ENCODE measurements around the gene ASTE1. TPM values are rescaled to one million over a fixed set of nuclear protein-coding genes. Genes with fewer than 3 reads are reported as not detected.
"Not testable (repeated sequence)": the region's sequence is repeated elsewhere in the genome, so short reads cannot be mapped to it uniquely, and the experiment has no call there.

Gene ASTE1
- polyA plus RNA-seq, 1 donor, result 18.9 TPM

DNA sequence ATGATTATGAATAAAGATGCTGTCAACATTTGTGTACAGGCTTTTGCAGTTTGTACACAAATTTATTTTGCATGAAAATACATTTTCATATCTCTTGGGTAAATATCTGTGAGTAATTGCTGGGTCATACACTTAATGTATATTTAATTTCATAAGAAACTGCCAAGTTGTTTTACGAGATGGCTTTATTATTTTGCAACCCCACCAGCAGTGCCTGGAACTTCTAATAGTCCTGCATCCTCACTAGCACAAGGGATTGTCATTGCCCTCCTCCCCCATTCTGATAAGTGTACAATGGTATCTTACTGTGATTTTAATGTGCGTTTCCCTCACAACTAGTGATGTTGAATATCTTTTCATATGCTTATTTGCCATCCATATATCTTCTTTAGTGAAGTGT is 45.2 kb downstream of the ASTE1 start:
- H3K4me3 ChIP-seq (ENCODE audit: low read length), result no peak overlapping the region
- H3K27ac ChIP-seq (ENCODE audit: low read length), result no peak overlapping the region
- no peaks in the 10 kb centered on the region for H3K27me3 ChIP-seq (ENCODE audit: control insufficient read depth, insufficient read depth, low read length)
- H3K36me3 ChIP-seq (ENCODE audit: control insufficient read depth, insufficient read depth, low read length), result peaks cover 10% of the 10 kb centered on the region
- WGBS (ENCODE audit: insufficient coverage, low lambda C conversion rate), result no CpG with 5 or more reads among the region's 2 CpGs
- no peak for DNase-seq
- no peaks in the 10 kb centered on the region for H3K4me1 ChIP-seq (ENCODE audit: control insufficient read depth, insufficient read depth, low read length)
- no peaks in the 10 kb centered on the region for H3K9me3 ChIP-seq (ENCODE audit: control insufficient read depth, low read depth, low read length)

DNA sequence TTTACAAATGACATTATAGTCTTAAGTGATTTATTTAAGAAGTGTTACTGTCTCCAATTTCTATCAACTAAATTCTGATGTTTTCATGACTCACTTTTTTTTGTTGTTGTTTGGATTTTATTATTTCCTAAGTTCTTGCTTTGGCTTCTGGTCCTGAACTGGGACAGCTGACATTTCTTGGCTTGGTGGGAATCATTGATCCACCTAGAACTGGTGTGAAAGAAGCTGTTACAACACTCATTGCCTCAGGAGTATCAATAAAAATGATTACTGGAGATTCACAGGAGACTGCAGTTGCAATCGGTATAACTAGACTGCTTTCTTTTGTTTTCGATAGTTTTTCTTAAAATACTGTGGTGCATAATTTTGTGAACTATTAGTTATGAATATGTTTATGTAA is 47.5 kb downstream of the ASTE1 start:
- H3K4me3 ChIP-seq (ENCODE audit: low read length), result no peak overlapping the region
- peaks cover 20% of the 10 kb centered on the region for H3K36me3 ChIP-seq (ENCODE audit: control insufficient read depth, insufficient read depth, low read length)
- H3K27ac ChIP-seq (ENCODE audit: low read length), result no peak overlapping the region
- WGBS (ENCODE audit: insufficient coverage, low lambda C conversion rate), result no CpG with 5 or more reads among the region's 2 CpGs
- H3K27me3 ChIP-seq (ENCODE audit: control insufficient read depth, insufficient read depth, low read length), result no peaks in the 10 kb centered on the region
- DNase-seq, result no peak
- H3K4me1 ChIP-seq (ENCODE audit: control insufficient read depth, insufficient read depth, low read length), result no peaks in the 10 kb centered on the region
- no peaks in the 10 kb centered on the region for H3K9me3 ChIP-seq (ENCODE audit: control insufficient read depth, low read depth, low read length)

DNA sequence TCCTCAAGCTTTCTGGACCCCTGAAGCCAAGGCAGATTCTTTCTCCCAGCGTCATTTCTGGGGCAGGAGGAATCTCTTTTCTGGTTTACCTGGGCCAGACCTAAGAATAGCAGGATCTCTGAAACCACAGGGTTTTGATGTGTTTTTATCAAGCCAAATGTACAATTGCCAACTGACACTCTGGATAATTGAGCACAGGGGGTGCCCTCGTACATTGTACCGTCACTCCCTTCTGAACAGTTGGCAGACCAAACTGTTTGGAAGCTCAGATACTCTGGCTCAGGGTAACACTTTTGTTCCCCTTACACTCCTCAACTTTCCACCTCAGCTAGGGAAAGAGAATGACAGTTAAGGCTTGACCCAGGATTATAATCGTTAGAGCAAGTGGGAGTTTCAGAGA is 49.9 kb downstream of the ASTE1 start:
- 100% methylated on average over 2 of the region's 4 CpGs for WGBS (ENCODE audit: insufficient coverage, low lambda C conversion rate)
- Histone ChIP-seq H3K4me3 (ENCODE audit: low read length) (no peak overlapping the region), H3K4me1 (ENCODE audit: control insufficient read depth, insufficient read depth, low read length) (no peaks in the 10 kb centered on the region), H3K9me3 (ENCODE audit: control insufficient read depth, low read depth, low read length) (no peaks in the 10 kb centered on the region), H3K36me3 (ENCODE audit: control insufficient read depth, insufficient read depth, low read length) (peaks cover 28% of the 10 kb centered on the region), H3K27me3 (ENCODE audit: control insufficient read depth, insufficient read depth, low read length) (no peaks in the 10 kb centered on the region), H3K27ac (ENCODE audit: low read length) (no peak overlapping the region)
- no peak for DNase-seq

DNA sequence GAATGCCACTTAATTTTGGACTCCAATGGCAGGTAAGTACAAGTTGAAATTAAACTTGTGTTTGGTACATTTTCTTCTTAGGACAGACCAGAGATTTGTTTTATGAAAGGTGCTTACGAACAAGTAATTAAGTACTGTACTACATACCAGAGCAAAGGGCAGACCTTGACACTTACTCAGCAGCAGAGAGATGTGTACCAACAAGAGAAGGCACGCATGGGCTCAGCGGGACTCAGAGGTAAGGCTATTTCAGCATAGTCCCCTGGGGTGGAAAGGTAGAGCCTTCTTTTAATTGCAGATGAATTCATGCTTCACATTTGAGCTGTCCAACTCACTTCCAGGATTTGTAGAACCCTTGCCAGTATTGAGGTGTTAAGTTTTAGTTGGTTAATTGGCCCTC is 51.4 kb downstream of the ASTE1 start:
- Histone ChIP-seq H3K27me3 (ENCODE audit: control insufficient read depth, insufficient read depth, low read length) (no peaks in the 10 kb centered on the region), H3K27ac (ENCODE audit: low read length) (no peak overlapping the region), H3K9me3 (ENCODE audit: control insufficient read depth, low read depth, low read length) (no peaks in the 10 kb centered on the region), H3K4me1 (ENCODE audit: control insufficient read depth, insufficient read depth, low read length) (no peaks in the 10 kb centered on the region), H3K36me3 (ENCODE audit: control insufficient read depth, insufficient read depth, low read length) (peaks cover 36% of the 10 kb centered on the region), H3K4me3 (ENCODE audit: low read length) (no peak overlapping the region)
- DNase-seq, result peak; percentile 4 to 20
- WGBS (ENCODE audit: insufficient coverage, low lambda C conversion rate), result no CpG with 5 or more reads among the region's 3 CpGs

DNA sequence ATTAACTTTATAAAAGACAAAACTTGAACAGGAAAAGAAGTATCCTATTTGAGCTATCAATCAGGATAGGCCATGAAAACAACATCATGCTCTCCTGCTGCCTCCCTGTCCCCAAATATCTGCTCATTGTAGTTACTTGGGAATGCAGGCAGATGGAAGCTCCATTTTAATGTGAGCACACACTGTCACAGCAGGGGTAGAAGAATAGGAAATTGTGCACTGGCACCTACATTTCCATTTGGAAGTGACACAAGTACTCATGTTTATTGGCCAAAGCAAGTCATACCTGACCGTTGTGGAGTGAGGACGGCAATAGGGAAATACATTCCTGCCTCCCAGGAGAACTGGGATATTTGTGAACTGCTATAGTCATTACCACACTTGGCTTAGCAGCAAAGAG is 52.4 kb downstream of the ASTE1 start:
- DNase-seq, result no peak
- H3K36me3 ChIP-seq (ENCODE audit: control insufficient read depth, insufficient read depth, low read length), result peaks cover 40% of the 10 kb centered on the region
- H3K27ac ChIP-seq (ENCODE audit: low read length), result no peak overlapping the region
- H3K27me3 ChIP-seq (ENCODE audit: control insufficient read depth, insufficient read depth, low read length), result no peaks in the 10 kb centered on the region
- no peaks in the 10 kb centered on the region for H3K4me1 ChIP-seq (ENCODE audit: control insufficient read depth, insufficient read depth, low read length)
- H3K9me3 ChIP-seq (ENCODE audit: control insufficient read depth, low read depth, low read length), result no peaks in the 10 kb centered on the region
- WGBS (ENCODE audit: insufficient coverage, low lambda C conversion rate), result no CpG with 5 or more reads among the region's 2 CpGs
- H3K4me3 ChIP-seq (ENCODE audit: low read length), result no peak overlapping the region

DNA sequence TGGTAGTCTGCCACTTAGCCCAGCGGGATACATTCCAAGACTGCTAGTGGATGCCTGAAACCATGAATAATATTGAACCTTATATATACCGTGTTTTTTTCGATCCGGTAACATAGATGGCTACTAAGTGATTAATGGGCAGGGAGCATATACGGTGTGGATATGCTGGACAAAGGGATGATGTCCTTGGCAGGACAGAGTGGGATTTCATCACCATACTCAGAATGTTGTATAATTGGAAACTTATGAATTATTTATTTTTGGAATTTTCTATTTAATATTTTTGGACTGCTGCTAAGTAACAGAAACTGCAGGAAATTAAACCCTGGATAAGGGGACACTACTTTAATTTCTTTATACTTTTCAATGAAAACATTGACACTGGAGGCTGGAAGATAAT is 53.2 kb downstream of the ASTE1 start:
- Histone ChIP-seq H3K4me3 (ENCODE audit: low read length) (no peak overlapping the region), H3K27me3 (ENCODE audit: control insufficient read depth, insufficient read depth, low read length) (no peaks in the 10 kb centered on the region), H3K27ac (ENCODE audit: low read length) (no peak overlapping the region), H3K9me3 (ENCODE audit: control insufficient read depth, low read depth, low read length) (no peaks in the 10 kb centered on the region), H3K36me3 (ENCODE audit: control insufficient read depth, insufficient read depth, low read length) (peaks cover 41% of the 10 kb centered on the region), H3K4me1 (ENCODE audit: control insufficient read depth, insufficient read depth, low read length) (no peaks in the 10 kb centered on the region)
- DNase-seq, result no peak
- 100% methylated on average over 3 of the region's 5 CpGs for WGBS (ENCODE audit: insufficient coverage, low lambda C conversion rate)

DNA sequence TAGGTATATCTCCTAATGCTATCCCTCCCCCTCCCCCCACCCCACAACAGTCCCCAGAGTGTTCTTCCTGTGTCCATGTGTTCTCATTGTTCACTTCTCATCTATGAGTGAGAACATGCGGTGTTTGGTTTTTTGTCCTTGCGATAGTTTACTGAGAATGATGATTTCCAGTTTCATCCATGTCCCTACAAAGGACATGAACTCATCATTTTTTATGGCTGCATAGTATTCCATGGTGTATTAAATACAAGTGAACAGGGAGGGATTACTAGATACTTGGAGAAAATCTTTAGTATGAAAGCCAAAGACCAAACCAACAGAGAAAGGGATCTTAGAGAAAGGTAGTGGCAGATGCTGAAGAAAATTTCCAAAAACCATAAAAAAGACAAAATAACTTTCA is 54.0 kb downstream of the ASTE1 start:
- not testable (repeated sequence) for H3K9me3 ChIP-seq (ENCODE audit: control insufficient read depth, low read depth, low read length); H3K4me3 ChIP-seq (ENCODE audit: low read length); H3K27ac ChIP-seq (ENCODE audit: low read length); DNase-seq; H3K27me3 ChIP-seq (ENCODE audit: control insufficient read depth, insufficient read depth, low read length); H3K4me1 ChIP-seq (ENCODE audit: control insufficient read depth, insufficient read depth, low read length)
- no CpG with 5 or more reads among the region's 2 CpGs for WGBS (ENCODE audit: insufficient coverage, low lambda C conversion rate)
- peaks cover 41% of the 10 kb centered on the region for H3K36me3 ChIP-seq (ENCODE audit: control insufficient read depth, insufficient read depth, low read length)

DNA sequence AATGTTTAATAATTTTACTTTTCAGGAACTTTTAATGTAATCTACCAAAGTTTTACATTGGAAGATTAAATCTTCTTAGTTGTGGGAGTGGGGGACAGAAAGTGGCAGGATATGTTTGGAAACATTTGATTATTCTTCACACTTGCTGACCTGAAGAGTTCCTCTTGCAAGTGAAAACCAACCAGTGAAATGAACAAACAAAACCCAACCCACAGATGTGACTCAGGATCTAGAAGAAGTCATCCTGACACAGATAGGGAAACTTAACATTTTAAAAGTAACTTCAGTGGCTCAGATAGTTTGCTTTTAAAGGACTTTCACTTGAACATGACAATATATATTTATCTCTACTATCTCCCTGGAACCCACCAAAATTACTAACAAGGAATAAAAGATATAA is 55.4 kb downstream of the ASTE1 start:
- no peaks in the 10 kb centered on the region for H3K9me3 ChIP-seq (ENCODE audit: control insufficient read depth, low read depth, low read length)
- H3K27ac ChIP-seq (ENCODE audit: low read length), result no peak overlapping the region
- no peak overlapping the region for H3K4me3 ChIP-seq (ENCODE audit: low read length)
- H3K27me3 ChIP-seq (ENCODE audit: control insufficient read depth, insufficient read depth, low read length), result no peaks in the 10 kb centered on the region
- peaks cover 33% of the 10 kb centered on the region for H3K36me3 ChIP-seq (ENCODE audit: control insufficient read depth, insufficient read depth, low read length)
- no peaks in the 10 kb centered on the region for H3K4me1 ChIP-seq (ENCODE audit: control insufficient read depth, insufficient read depth, low read length)
- no peak for DNase-seq

DNA sequence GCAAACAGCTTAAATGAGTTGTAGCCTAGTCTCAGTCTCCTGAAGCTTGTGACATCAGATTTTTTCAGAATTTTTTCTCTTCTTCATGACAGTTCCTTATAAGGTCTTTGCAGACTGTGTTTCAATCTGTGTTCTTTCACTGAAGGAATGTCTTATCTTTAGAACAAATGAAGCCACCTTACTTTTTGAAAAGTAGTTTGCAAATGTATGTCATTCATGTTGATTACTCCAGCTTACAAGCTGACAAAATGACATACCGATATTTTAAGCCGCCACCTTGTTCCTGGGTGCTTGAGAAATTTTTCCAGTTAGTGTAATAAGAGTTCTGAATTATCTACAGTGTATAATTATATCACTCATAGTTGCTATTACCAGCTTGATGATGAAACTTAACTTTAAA is 57.0 kb downstream of the ASTE1 start:
- H3K27ac ChIP-seq (ENCODE audit: low read length), result no peak overlapping the region
- no peak for DNase-seq
- no peaks in the 10 kb centered on the region for H3K27me3 ChIP-seq (ENCODE audit: control insufficient read depth, insufficient read depth, low read length)
- peaks cover 33% of the 10 kb centered on the region for H3K36me3 ChIP-seq (ENCODE audit: control insufficient read depth, insufficient read depth, low read length)
- no CpG with 5 or more reads among the region's 2 CpGs for WGBS (ENCODE audit: insufficient coverage, low lambda C conversion rate)
- H3K4me3 ChIP-seq (ENCODE audit: low read length), result no peak overlapping the region
- no peaks in the 10 kb centered on the region for H3K4me1 ChIP-seq (ENCODE audit: control insufficient read depth, insufficient read depth, low read length)
- no peaks in the 10 kb centered on the region for H3K9me3 ChIP-seq (ENCODE audit: control insufficient read depth, low read depth, low read length)

DNA sequence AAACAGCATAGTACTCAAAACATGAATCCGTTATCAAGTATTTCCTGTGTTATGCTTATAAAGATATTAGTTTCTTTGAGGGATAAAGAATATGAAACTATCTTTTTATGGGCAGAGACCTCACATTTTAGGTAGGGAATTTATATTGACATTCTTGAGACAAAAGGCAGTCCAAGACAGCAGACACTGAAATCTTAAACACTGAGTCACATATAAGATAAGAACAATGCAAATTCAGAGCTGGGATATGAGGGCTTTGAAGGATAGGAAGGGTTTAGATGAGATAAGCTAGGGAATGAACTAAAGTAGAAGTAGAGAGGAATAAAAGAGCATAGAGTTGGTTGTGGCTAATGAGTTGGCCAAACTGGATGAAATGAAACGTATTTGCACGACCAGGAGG is 58.4 kb downstream of the ASTE1 start:
- WGBS (ENCODE audit: insufficient coverage, low lambda C conversion rate), result 100% methylated on average over 1 of the region's 3 CpGs
- no peak overlapping the region for H3K27ac ChIP-seq (ENCODE audit: low read length)
- no peaks in the 10 kb centered on the region for H3K27me3 ChIP-seq (ENCODE audit: control insufficient read depth, insufficient read depth, low read length)
- no peaks in the 10 kb centered on the region for H3K9me3 ChIP-seq (ENCODE audit: control insufficient read depth, low read depth, low read length)
- DNase-seq, result no peak
- H3K36me3 ChIP-seq (ENCODE audit: control insufficient read depth, insufficient read depth, low read length), result peaks cover 28% of the 10 kb centered on the region
- no peak overlapping the region for H3K4me3 ChIP-seq (ENCODE audit: low read length)
- no peaks in the 10 kb centered on the region for H3K4me1 ChIP-seq (ENCODE audit: control insufficient read depth, insufficient read depth, low read length)

DNA sequence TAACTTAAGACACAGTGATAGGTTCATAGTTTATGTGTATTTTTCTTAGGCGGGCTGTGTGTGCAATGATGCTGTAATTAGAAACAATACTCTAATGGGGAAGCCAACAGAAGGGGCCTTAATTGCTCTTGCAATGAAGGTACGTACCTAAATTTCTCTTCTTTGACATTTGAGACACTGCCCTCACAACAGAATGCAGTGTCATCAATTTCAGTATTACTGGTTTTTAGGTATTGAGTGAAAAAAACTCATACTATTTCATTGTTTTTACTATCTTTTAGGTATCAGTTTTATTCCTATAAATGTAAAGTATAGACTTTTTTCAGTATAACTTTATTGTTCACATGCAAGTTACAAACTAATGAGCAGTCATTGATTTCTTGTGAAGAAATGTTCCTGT is 59.3 kb downstream of the ASTE1 start:
- DNase-seq, result no peak
- Histone ChIP-seq H3K27ac (ENCODE audit: low read length) (no peak overlapping the region), H3K4me1 (ENCODE audit: control insufficient read depth, insufficient read depth, low read length) (no peaks in the 10 kb centered on the region), H3K4me3 (ENCODE audit: low read length) (no peak overlapping the region), H3K36me3 (ENCODE audit: control insufficient read depth, insufficient read depth, low read length) (peaks cover 26% of the 10 kb centered on the region), H3K27me3 (ENCODE audit: control insufficient read depth, insufficient read depth, low read length) (no peaks in the 10 kb centered on the region), H3K9me3 (ENCODE audit: control insufficient read depth, low read depth, low read length) (no peaks in the 10 kb centered on the region)
- no CpG with 5 or more reads among the region's 2 CpGs for WGBS (ENCODE audit: insufficient coverage, low lambda C conversion rate)
